Rectal smooth muscle tissue (tissue), 1 donor: Measurements from ENCODE around the gene RUSC2.
A peak's percentile ranks its signal among the peaks of the same experiment; 100 is the strongest.
"Not testable (repeated sequence)": the region's sequence is repeated elsewhere in the genome, so short reads cannot be mapped to it uniquely, and the experiment has no call there.

ENCODE experiments used
- H3K27ac ChIP-seq: one replicate; pipeline ENCODE4 v1.7.0; 2013; ENCODE audit warnings: low read depth, low read length, inconsistent platforms
- H3K27me3 ChIP-seq: one replicate; pipeline ENCODE4 v1.7.0; 2013; ENCODE audit warnings: low read length; ENCODE audit not compliant: control insufficient read depth, insufficient read depth
- H3K36me3 ChIP-seq: one replicate; pipeline ENCODE4 v1.7.0; 2013; ENCODE audit warnings: low read length; ENCODE audit not compliant: control insufficient read depth, insufficient read depth
- H3K4me1 ChIP-seq: one replicate; pipeline ENCODE4 v1.7.0; 2013; ENCODE audit warnings: low read length; ENCODE audit not compliant: control insufficient read depth, insufficient read depth
- H3K4me3 ChIP-seq: one replicate; pipeline ENCODE4 v1.7.0; 2013; ENCODE audit warnings: low read length
- H3K9ac ChIP-seq: one replicate; pipeline ENCODE4 v1.7.0; 2013; ENCODE audit warnings: low read length

The RUSC2 gene

GRCh38 chr9:35482071-35482470 is 7.8 kb upstream of the RUSC2 start:
- Histone ChIP-seq H3K27ac (no peak overlapping the region), H3K36me3 (no peaks in the 10 kb centered on the region), H3K9ac (no peak overlapping the region), H3K27me3 (no peaks in the 10 kb centered on the region), H3K4me1 (no peaks in the 10 kb centered on the region), H3K4me3 (no peak overlapping the region)

GRCh38 chr9:35484406-35484805 is 5.5 kb upstream of the RUSC2 start:
- Histone ChIP-seq H3K4me1 (peaks cover 5% of the 10 kb centered on the region), H3K36me3 (no peaks in the 10 kb centered on the region), H3K27ac (no peak overlapping the region), H3K4me3 (no peak overlapping the region), H3K9ac (no peak overlapping the region), H3K27me3 (no peaks in the 10 kb centered on the region)

DNA sequence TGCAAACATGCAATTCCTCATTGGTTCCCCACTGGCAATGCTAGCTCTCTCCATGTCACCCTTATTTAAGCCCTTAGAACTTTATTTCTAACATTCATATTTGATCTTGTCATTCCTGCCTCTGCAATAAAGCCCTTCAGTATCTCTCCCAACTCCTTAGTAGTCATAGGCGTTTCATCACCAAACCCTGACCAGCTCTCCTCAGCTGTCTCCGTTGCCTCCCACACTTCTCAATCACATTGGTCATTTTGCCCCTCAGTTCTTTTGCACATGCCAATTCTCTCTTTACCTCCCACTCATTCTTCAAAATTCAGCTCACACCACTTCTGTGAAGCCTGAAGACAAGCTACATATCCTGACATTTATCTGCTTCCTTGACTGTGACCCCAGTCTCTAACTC is 2.8 kb upstream of the RUSC2 start:
- Histone ChIP-seq H3K9ac (no peak overlapping the region), H3K4me1 (peaks cover 5% of the 10 kb centered on the region), H3K36me3 (no peaks in the 10 kb centered on the region), H3K27ac (no peak overlapping the region), H3K27me3 (no peaks in the 10 kb centered on the region), H3K4me3 (no peak overlapping the region)

DNA sequence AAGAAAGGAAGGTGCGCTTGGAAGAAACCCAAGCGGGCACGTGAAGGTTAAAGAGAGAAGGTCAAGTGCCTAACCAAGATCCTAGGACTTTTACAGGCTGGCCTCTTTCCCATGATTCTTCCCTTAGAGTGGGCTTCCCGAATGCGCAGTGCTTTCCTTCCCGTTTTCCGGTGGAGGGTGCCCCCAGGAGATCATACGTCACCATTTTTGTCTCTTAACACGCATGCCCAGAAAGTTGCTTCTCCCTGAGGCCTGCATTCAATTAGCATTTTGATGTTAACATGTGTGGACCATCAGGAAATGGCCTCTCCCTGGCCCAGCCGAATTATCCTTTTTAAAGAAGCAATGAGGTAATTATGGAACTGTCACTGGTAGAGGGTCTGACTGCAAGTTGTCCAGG is 1.9 kb upstream of the RUSC2 start:
- no peaks in the 10 kb centered on the region for H3K36me3 ChIP-seq
- peaks cover 7% of the 10 kb centered on the region for H3K4me1 ChIP-seq
- no peak overlapping the region for H3K9ac ChIP-seq
- no peaks in the 10 kb centered on the region for H3K27me3 ChIP-seq
- no peak overlapping the region for H3K4me3 ChIP-seq
- H3K27ac ChIP-seq, result peak overlapping the region; percentile 55

DNA sequence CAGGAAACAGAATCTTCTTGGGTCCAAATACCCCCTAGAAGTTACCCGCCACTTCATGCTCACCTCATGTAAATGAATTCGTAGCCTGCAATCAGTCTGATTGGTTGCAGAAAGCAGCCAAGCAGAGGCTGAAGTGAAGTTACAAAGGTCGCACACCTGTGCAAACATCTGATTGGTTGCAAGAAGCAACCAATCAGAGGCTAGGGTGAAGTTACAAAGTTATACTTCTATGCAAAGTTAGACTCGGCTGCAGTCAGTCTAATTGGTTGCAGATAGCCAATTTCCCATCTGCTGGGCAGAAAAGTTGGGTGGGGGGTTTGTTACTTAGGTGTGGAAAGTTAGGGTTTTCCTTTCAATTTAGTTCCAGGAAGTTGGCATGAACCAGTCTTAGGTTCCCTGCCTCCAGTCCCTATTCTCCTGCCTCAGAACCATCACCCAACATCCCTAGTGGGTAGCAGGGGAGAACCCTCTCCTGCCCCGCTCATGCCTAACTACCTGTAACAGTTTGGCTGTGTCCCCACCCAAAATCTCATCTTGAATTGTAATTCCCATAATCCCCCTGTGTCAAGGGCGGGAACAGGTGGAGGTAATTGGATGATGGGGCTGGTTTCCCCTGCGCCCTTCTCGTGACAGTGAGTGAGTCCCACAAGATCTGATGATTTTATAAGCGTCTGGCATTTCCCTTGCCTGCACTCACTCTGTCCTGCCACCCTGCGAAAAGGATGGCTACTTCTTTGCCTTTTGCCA is 1.2 kb upstream of the RUSC2 start:
- H3K4me1 ChIP-seq, result peaks cover 7% of the 10 kb centered on the region
- H3K27me3 ChIP-seq, result no peaks in the 10 kb centered on the region
- H3K27ac ChIP-seq, result peak overlapping the region; percentile 98
- H3K4me3 ChIP-seq, result peak overlapping the region; percentile 97
- no peak overlapping the region for H3K9ac ChIP-seq
- H3K36me3 ChIP-seq, result no peaks in the 10 kb centered on the region

DNA sequence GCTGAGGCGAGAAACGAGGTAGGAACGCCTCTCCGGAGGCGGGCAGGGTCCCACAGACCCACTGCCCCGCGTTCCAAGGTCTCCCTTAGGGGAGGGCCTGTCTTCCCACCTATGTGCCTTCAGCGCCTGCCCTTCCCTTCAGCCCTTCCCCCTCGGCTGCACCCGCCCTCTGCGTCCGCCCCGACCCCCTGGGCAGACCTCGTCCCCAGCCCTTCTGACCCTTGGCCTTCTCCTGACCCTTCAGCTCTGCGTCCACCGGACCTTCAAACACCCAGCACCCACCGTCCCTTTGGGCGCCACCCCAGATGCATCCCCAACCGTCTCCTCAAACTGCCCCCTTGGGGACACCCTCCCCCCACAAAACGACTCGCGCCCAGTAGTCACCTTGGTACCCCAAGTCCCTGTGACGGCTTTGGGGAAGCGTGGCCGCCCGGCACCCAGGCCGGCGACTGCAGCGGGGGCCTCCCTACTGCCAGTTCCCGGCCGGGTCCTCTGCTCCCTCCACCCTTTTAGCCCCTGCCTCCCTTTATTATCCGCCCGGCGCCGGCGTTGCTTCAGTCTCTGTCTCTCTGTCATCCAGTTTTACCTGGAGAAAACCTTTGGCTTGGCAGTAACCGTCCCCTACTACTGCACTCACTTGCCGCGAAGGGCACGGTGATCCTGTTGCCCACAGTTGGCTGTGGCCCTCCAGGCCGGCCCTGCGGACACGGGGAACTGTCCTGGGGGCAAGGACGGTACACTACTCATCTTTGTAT is 421 bp downstream of the RUSC2 start:
- H3K27ac ChIP-seq, result peak overlapping the region; percentile 98
- peak overlapping the region; percentile 99 for H3K9ac ChIP-seq
- no peaks in the 10 kb centered on the region for H3K27me3 ChIP-seq
- peaks cover 7% of the 10 kb centered on the region for H3K4me1 ChIP-seq
- no peaks in the 10 kb centered on the region for H3K36me3 ChIP-seq
- H3K4me3 ChIP-seq, result peak overlapping the region; percentile 97

- H3K4me3 ChIP-seq, result peak overlapping the region; percentile 97
- peak overlapping the region; percentile 98 for H3K27ac ChIP-seq
- H3K9ac ChIP-seq, result peak overlapping the region; percentile 99
- H3K36me3 ChIP-seq, result no peaks in the 10 kb centered on the region
- no peaks in the 10 kb centered on the region for H3K27me3 ChIP-seq
- H3K4me1 ChIP-seq, result peaks cover 7% of the 10 kb centered on the region
Measured at GRCh38 chr9:35490910-35491465, 1.1 kb downstream of the RUSC2 start.

GRCh38 chr9:35493119-35493518 is 3.2 kb downstream of the RUSC2 start:
- not testable (repeated sequence) for H3K9ac ChIP-seq, H3K27ac ChIP-seq, H3K36me3 ChIP-seq, H3K4me3 ChIP-seq, H3K27me3 ChIP-seq
- peaks cover 14% of the 10 kb centered on the region for H3K4me1 ChIP-seq

- no peaks in the 10 kb centered on the region for H3K36me3 ChIP-seq
- H3K27me3 ChIP-seq, result no peaks in the 10 kb centered on the region
- H3K4me3 ChIP-seq, result no peak overlapping the region
- no peak overlapping the region for H3K9ac ChIP-seq
- no peak overlapping the region for H3K27ac ChIP-seq
- H3K4me1 ChIP-seq, result peaks cover 11% of the 10 kb centered on the region
Measured at GRCh38 chr9:35495984-35496383, 6.1 kb downstream of the RUSC2 start.

DNA sequence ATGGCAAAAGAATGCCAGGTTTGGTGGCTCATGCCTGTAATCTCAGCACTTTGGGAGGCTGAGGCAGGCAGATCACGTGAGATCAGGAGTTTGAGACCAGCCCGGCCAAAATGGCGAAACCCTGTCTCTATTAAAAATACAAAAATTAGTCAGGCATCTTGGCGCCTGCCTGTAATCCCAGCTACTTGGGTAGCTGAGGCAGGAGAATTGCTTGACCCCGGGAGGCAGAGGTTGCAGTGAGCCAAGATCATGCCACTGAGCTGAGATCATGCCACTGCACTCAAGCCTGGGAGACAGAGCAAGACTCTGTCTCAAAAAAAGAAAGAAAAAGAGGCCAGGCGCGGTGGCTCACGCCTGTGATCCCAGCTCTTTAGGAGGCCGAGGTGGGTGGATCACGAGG is 8.3 kb downstream of the RUSC2 start:
- H3K27ac ChIP-seq, result peak overlapping the region; percentile 40
- not testable (repeated sequence) for H3K9ac ChIP-seq, H3K36me3 ChIP-seq, H3K27me3 ChIP-seq, H3K4me1 ChIP-seq, H3K4me3 ChIP-seq

DNA sequence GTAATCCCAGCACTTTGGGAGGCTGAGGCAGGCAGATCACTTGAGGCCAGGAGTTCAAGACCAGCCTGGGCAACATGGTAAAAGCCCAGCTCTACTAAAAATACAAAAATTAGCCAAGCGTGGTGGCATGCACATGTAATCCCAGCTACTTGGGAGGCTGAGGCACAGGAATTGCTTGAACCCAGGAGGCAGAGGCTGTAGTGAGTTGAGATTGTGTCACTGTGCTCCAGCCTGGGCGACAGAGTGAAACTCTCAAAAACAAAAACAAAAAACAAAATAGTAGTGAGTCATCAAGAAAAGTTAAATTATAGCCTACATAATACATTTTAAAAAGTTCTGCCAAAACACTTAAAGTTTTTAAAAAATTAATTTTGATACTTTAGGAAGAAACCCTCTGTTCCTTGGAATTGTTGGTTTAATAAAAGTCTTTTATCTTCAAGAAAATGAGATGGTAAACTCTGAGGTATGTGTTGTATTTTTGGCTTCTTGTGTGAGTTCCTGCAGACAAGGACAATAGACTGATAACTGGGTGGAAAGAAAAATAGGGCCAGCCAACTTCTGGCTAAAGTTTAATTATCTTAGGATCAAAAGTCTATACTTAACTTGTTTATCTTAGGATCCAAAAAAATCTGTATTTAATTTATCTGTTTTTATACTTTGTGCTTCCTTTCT is 9.3 kb downstream of the RUSC2 start:
- Histone ChIP-seq H3K36me3 (no peaks in the 10 kb centered on the region), H3K27me3 (no peaks in the 10 kb centered on the region), H3K9ac (no peak overlapping the region), H3K27ac (peak overlapping the region; percentile 24), H3K4me1 (peaks cover 9% of the 10 kb centered on the region), H3K4me3 (no peak overlapping the region)

- no peaks in the 10 kb centered on the region for H3K36me3 ChIP-seq
- peaks cover 9% of the 10 kb centered on the region for H3K4me1 ChIP-seq
- H3K27ac ChIP-seq, result no peak overlapping the region
- H3K4me3 ChIP-seq, result no peak overlapping the region
- H3K9ac ChIP-seq, result no peak overlapping the region
- no peaks in the 10 kb centered on the region for H3K27me3 ChIP-seq
Measured at GRCh38 chr9:35499701-35500030, 9.8 kb downstream of the RUSC2 start.
